Neural progenitor cell (in vitro differentiated cells): ENCODE measurements around the gene PPFIA3. TPM values are rescaled to one million over a fixed set of nuclear protein-coding genes. Genes with fewer than 3 reads are reported as not detected.
A peak's percentile ranks its signal among the peaks of the same experiment; 100 is the strongest.

Experiments
- DNase-seq: peaks from one replicate; pipeline ENCODE4 v3.0.0-alpha.2; 2016; ENCODE audit warnings: low spot score
- H2AFZ ChIP-seq: fragments of 200-600 bp; sonication (generic); replicated peaks from 2 replicates; pipeline ENCODE4 v1.6.1; 2016; ENCODE audit warnings: antibody characterized with exemption
- H3F3A ChIP-seq: fragments of 200-600 bp; sonication (generic); 2 replicates; pipeline ENCODE4 v1.6.1; 2016; ENCODE audit warnings: antibody characterized with exemption, low read depth
- H3K27ac ChIP-seq: fragments of 200-600 bp; sonication (generic); 2 replicates; pipeline ENCODE4 v1.5.1; 2016; ENCODE audit warnings: mild to moderate bottlenecking
- H3K27me3 ChIP-seq: fragments of 200-600 bp; sonication (generic); 2 replicates; pipeline ENCODE4 v1.6.1; 2016; ENCODE audit warnings: mild to moderate bottlenecking, moderate library complexity
- H3K36me3 ChIP-seq: fragments of 200-600 bp; sonication (generic); 2 replicates; pipeline ENCODE4 v1.5.1; 2016
- H3K4me1 ChIP-seq: fragments of 200-600 bp; sonication (generic); 2 replicates; pipeline ENCODE4 v1.6.1; 2016; ENCODE audit warnings: mixed run types
- H3K4me2 ChIP-seq: fragments of 200-600 bp; sonication (generic); 2 replicates; pipeline ENCODE4 v1.6.1; 2016
- H3K4me3 ChIP-seq: fragments of 200-600 bp; sonication (generic); 2 replicates; pipeline ENCODE4 v1.5.1; 2016
- H3K79me2 ChIP-seq: fragments of 200-600 bp; sonication (generic); 2 replicates; pipeline ENCODE4 v1.6.1; 2016; ENCODE audit warnings: low read depth
- H3K9ac ChIP-seq: fragments of 200-600 bp; sonication (generic); 2 replicates; pipeline ENCODE4 v1.6.1; 2016
- H3K9me3 ChIP-seq: fragments of 200-600 bp; sonication (generic); 2 replicates; pipeline ENCODE4 v1.5.1; 2016; ENCODE audit warnings: low read depth
- H4K20me1 ChIP-seq: fragments of 200-600 bp; sonication (generic); 2 replicates; pipeline ENCODE4 v1.6.1; 2016; ENCODE audit warnings: low read depth
- H3K27ac Mint-ChIP-seq: 3 replicates; pipeline ENCODE4 v1.8.0; 2021; ENCODE audit warnings: mixed read lengths
- H3K27me3 Mint-ChIP-seq: 2 replicates; pipeline ENCODE4 v1.8.0; 2022; ENCODE audit warnings: low read depth, mild to moderate bottlenecking, inconsistent platforms, moderate library complexity, mixed read lengths; ENCODE audit not compliant: insufficient read depth
- H3K36me3 Mint-ChIP-seq: 3 replicates; pipeline ENCODE4 v1.8.0; 2021; ENCODE audit warnings: mixed read lengths
- H3K4me1 Mint-ChIP-seq: 3 replicates; pipeline ENCODE4 v1.8.0; 2021; ENCODE audit warnings: mixed read lengths
- H3K4me3 Mint-ChIP-seq: 3 replicates; pipeline ENCODE4 v1.8.0; 2021; ENCODE audit warnings: mild to moderate bottlenecking, moderate library complexity, mixed read lengths
- H3K9me3 Mint-ChIP-seq: 3 replicates; pipeline ENCODE4 v1.8.0; 2020; ENCODE audit warnings: mixed read lengths
- EZH2 ChIP-seq: fragments of 200-600 bp; sonication (generic); IDR thresholded peaks from 2 replicates; pipeline ENCODE4 v1.6.1; 2017; ENCODE audit warnings: antibody characterized with exemption, mild to moderate bottlenecking, moderate library complexity
- EZH2phosphoT487 ChIP-seq: fragments of 200-600 bp; sonication (generic); IDR thresholded peaks from 2 replicates; pipeline ENCODE4 v1.6.1; 2017; ENCODE audit warnings: antibody characterized with exemption
- total RNA-seq: library from RNA; depleted of rRNA; stranded (reverse); fragments of >200 nt; gene quantifications from 2 replicates; pipeline ENCODE4 v1.2.3, GENCODE V29; 2015; ENCODE audit warnings: low replicate concordance
- TF ChIP-seq, protein P1 (sequence below): fragments of 200-600 bp; sonication (generic); IDR thresholded peaks from 2 replicates; pipeline ENCODE4 v1.5.1; 2017; ENCODE audit warnings: antibody characterized with exemption, mild to moderate bottlenecking

The PPFIA3 gene
- total RNA-seq, 1 donor from 2014 or later: 1.8 TPM

GRCh38 chr19:49116544-49116943 is 2.8 kb upstream of the PPFIA3 start:
- Mint-ChIP-seq H3K4me1 (peaks cover 35% of the 10 kb centered on the region), H3K36me3 (peaks cover 6% of the 10 kb centered on the region), H3K9me3 (no peaks in the 10 kb centered on the region), H3K27me3 (peaks cover 15% of the 10 kb centered on the region), H3K4me3 (peak overlapping the region; percentile 54), H3K27ac (no peak overlapping the region)
- H3F3A ChIP-seq: peaks cover 26% of the 10 kb centered on the region
- H3K4me1 ChIP-seq: peaks cover 4% of the 10 kb centered on the region
- H2AFZ ChIP-seq: no peak overlapping the region
- H3K9me3 ChIP-seq: no peaks in the 10 kb centered on the region
- no peak for DNase-seq
- peaks cover 42% of the 10 kb centered on the region for H4K20me1 ChIP-seq
- TF ChIP-seq EZH2phosphoT487 (no peak), EZH2 (no peak)
- TF ChIP-seq, protein P1, sequence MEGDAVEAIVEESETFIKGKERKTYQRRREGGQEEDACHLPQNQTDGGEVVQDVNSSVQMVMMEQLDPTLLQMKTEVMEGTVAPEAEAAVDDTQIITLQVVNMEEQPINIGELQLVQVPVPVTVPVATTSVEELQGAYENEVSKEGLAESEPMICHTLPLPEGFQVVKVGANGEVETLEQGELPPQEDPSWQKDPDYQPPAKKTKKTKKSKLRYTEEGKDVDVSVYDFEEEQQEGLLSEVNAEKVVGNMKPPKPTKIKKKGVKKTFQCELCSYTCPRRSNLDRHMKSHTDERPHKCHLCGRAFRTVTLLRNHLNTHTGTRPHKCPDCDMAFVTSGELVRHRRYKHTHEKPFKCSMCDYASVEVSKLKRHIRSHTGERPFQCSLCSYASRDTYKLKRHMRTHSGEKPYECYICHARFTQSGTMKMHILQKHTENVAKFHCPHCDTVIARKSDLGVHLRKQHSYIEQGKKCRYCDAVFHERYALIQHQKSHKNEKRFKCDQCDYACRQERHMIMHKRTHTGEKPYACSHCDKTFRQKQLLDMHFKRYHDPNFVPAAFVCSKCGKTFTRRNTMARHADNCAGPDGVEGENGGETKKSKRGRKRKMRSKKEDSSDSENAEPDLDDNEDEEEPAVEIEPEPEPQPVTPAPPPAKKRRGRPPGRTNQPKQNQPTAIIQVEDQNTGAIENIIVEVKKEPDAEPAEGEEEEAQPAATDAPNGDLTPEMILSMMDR: no peak
- no peaks in the 10 kb centered on the region for H3K79me2 ChIP-seq
- H3K27ac ChIP-seq: no peak overlapping the region
- peaks cover 32% of the 10 kb centered on the region for H3K27me3 ChIP-seq
- no peaks in the 10 kb centered on the region for H3K36me3 ChIP-seq
- no peak overlapping the region for H3K4me3 ChIP-seq
- no peak overlapping the region for H3K4me2 ChIP-seq
- no peak overlapping the region for H3K9ac ChIP-seq

DNA sequence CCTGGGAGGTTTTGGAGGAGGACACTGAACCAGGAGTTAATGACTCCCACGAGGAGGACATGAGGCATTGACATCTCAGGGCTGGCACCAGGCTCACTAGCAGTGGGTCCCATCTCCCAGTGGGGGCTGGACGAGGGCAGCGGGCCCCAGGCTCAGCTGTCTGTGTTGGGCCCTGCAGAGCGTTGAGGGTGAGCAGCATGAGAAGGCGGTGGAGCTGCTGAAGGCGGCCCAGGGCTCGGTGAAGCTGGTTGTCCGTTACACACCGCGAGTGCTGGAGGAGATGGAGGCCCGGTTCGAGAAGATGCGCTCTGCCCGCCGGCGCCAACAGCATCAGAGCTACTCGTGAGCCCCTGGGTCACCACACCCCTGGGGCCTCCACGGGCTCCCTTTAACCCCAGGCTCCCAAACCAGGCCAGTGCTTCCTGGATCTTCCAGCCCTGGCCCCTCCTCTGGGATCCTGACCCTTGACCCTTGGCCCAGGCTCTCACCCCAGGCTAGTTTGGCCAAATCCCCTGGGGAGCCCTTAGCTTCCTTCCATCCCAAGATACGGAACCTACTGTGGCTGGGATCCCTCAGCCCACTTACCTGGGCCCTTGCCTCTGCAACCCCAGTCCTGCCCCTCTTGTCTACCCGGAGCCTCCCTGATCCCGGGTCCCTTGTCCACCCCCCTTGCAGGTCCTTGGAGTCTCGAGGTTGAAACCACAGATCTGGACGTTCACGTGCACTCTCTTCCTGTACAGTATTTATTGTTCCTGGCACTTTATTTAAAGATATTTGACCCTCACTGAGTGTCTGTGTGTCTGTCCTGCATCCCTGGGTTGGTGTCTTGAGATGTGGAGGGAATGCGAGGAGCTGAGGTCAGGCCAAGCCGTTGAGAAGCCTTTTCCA is 1.4 kb upstream of the PPFIA3 start:
- Histone ChIP-seq H3K4me1 (peaks cover 4% of the 10 kb centered on the region), H3K27me3 (peaks cover 46% of the 10 kb centered on the region), H3K27ac (no peak overlapping the region), H3K36me3 (no peaks in the 10 kb centered on the region), H2AFZ (no peak overlapping the region), H4K20me1 (peaks cover 42% of the 10 kb centered on the region), H3K9ac (no peak overlapping the region), H3F3A (peaks cover 26% of the 10 kb centered on the region), H3K79me2 (no peaks in the 10 kb centered on the region), H3K9me3 (no peaks in the 10 kb centered on the region), H3K4me3 (peak overlapping the region; percentile 61), H3K4me2 (peak overlapping the region; percentile 76)
- H3K27me3 Mint-ChIP-seq: peaks cover 15% of the 10 kb centered on the region
- no peaks in the 10 kb centered on the region for H3K9me3 Mint-ChIP-seq
- peaks cover 4% of the 10 kb centered on the region for H3K36me3 Mint-ChIP-seq
- peak overlapping the region; percentile 85 for H3K4me3 Mint-ChIP-seq
- peaks cover 35% of the 10 kb centered on the region for H3K4me1 Mint-ChIP-seq
- H3K27ac Mint-ChIP-seq: peak overlapping the region; percentile 72
- TF ChIP-seq EZH2 (no peak), EZH2phosphoT487 (no peak)
- TF ChIP-seq, protein P1: no peak
- DNase-seq: no peak

DNA sequence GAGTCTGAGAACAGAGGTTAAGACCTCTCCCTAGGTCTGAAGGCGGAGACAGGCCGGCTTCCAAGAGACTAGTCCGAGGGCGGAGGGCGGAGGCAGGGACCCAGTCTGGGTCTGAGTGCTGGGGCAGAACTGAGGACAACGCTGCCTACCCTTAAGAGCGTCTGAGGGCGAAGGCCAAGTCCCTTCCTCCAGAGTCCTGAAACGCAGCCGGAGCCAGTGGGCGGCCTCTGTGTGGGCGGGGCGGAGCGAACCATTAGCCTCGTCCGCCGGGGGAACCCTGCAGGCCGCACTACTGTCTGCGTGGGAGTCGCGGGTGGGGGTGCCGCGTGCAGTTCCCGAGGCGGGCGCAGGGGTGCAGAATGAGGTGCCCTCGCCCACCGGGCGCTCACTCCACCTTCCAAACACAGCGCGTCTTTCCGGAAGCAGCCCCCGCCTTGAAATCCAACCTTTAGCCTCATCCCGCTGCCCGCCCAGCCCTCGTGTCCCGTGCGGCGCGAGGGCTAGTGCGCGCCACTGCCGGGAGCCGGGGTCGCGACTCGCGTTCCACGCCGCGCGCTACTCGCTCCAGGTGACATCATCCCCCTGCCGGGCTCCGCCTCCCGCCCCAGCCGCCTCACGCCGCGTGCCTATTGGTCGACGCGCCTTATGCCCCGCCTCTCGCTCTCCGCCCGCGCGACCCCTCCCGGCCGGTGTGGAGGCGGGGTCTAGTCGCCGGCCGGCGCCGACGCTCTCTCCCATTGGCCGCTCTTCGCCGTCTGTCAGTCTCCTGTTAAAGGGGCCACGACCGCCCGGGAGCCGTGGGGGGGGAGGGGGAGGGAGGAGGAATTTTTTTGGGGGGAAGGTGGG is 556 bp upstream of the PPFIA3 start, which contains the start of gene C19orf73:
TSS of gene C19orf73 (minus strand) at position 579 of the 846 bp plus-strand sequence. CDS start at position 458, 121 bp downstream.
- peaks cover 54% of the 10 kb centered on the region for H3K27me3 ChIP-seq
- H3K27ac Mint-ChIP-seq: peak within 1 kb of the TSS; percentile 72
- no peak within 1 kb of the TSS for H2AFZ ChIP-seq
- H3K9me3 ChIP-seq: no peaks in the 10 kb centered on the region
- H3K9me3 Mint-ChIP-seq: no peaks in the 10 kb centered on the region
- H3K9ac ChIP-seq: no peak within 1 kb of the TSS
- peak within 1 kb of the TSS; percentile 61 for H3K4me3 ChIP-seq
- peak; percentile 97 for DNase-seq
- peaks cover 18% of the 10 kb centered on the region for H3F3A ChIP-seq
- H3K27me3 Mint-ChIP-seq: peaks cover 17% of the 10 kb centered on the region
- H3K4me3 Mint-ChIP-seq: peak within 1 kb of the TSS; percentile 85
- TF ChIP-seq, protein P1: no peak
- no peak for TF ChIP-seq EZH2
- TF ChIP-seq EZH2phosphoT487: no peak
- no peaks in the 10 kb centered on the region for H3K79me2 ChIP-seq
- peaks cover 4% of the 10 kb centered on the region for H3K36me3 Mint-ChIP-seq
- H3K36me3 ChIP-seq: no peaks in the 10 kb centered on the region
- peaks cover 39% of the 10 kb centered on the region for H4K20me1 ChIP-seq
- peaks cover 30% of the 10 kb centered on the region for H3K4me1 Mint-ChIP-seq
- peaks cover 3% of the 10 kb centered on the region for H3K4me1 ChIP-seq
- H3K4me2 ChIP-seq: peak within 1 kb of the TSS; percentile 86
- no peak within 1 kb of the TSS for H3K27ac ChIP-seq
